K562 (cell line): Measurements from ENCODE around the gene ZCCHC14. TPM values are rescaled to one million over a fixed set of nuclear protein-coding genes. Genes with fewer than 3 reads are reported as not detected.
A peak's percentile ranks its signal among the peaks of the same experiment; 100 is the strongest.

Source experiments
- CXXC5 ChIP-seq: fragments of 250-450 bp; sonication (Bioruptor Pico); IDR thresholded peaks from 2 replicates; pipeline ENCODE4 v1.8.0; 2022; ENCODE audit warnings: inconsistent platforms, mild to moderate bottlenecking, moderate library complexity
- ESRRA ChIP-seq: fragments of 450-650 bp; IDR thresholded peaks from 2 replicates; pipeline ENCODE4 v1.6.1; 2014; ENCODE audit warnings: low read depth, mild to moderate bottlenecking, moderate library complexity, borderline replicate concordance
- IRF2 ChIP-seq: sonication (generic); formaldehyde crosslinking; IDR thresholded peaks from 2 replicates; pipeline ENCODE4 v1.8.1; 2022; ENCODE audit warnings: mild to moderate bottlenecking, missing genetic modification reagents
- JUND ChIP-seq, 2 experiments: IDR thresholded peaks; 2 replicates in 1 of 2; 3 replicates in 1 of 2; pipeline ENCODE4 v1.6.1; 2011; ENCODE audit warnings: borderline replicate concordance in 2 of 2, low read depth in 2 of 2, low read length in 2 of 2, improper control_type of control experiment in 1 of 2, missing biosample characterization in 1 of 2, missing genetic modification characterization in 1 of 2, missing genetic modification reagents in 1 of 2
- KAT2B ChIP-seq: IDR thresholded peaks from one replicate; pipeline ENCODE4 v1.6.1; 2012; ENCODE audit warnings: low read depth, mild to moderate bottlenecking, control low read depth, inconsistent platforms, low read length, moderate library complexity
- KHSRP ChIP-seq: fragments of 450-650 bp; IDR thresholded peaks from 2 replicates; pipeline ENCODE4 v1.6.1; 2017
- MEF2A ChIP-seq: IDR thresholded peaks from 2 replicates; pipeline ENCODE4 v1.6.1; 2011; ENCODE audit warnings: low read depth, mild to moderate bottlenecking, low read length, moderate library complexity; ENCODE audit not compliant: control insufficient read depth
- NBN ChIP-seq: fragments of 450-650 bp; IDR thresholded peaks from 2 replicates; pipeline ENCODE4 v1.6.1; 2016; ENCODE audit warnings: low read depth, mild to moderate bottlenecking
- NCOR1 ChIP-seq: fragments of 450-650 bp; IDR thresholded peaks from 2 replicates; pipeline ENCODE4 v1.6.1; 2016; ENCODE audit warnings: mild to moderate bottlenecking, moderate library complexity
- NFRKB ChIP-seq: fragments of 450-650 bp; IDR thresholded peaks from 2 replicates; pipeline ENCODE4 v1.6.1; 2016; ENCODE audit warnings: low read depth
- SMAD1 ChIP-seq: fragments of 150-350 bp; IDR thresholded peaks from 2 replicates; pipeline ENCODE4 v1.6.1; 2014; ENCODE audit warnings: low read length, low read depth; ENCODE audit not compliant: partially characterized antibody
- SMAD4 ChIP-seq: fragments of 250-450 bp; sonication (Bioruptor Pico); conservative IDR thresholded peaks from 2 replicates; pipeline ENCODE4 v1.8.0; 2021; ENCODE audit warnings: inconsistent platforms, mild to moderate bottlenecking, moderate library complexity
- SMARCE1 ChIP-seq: fragments of 450-650 bp; IDR thresholded peaks from 2 replicates; pipeline ENCODE4 v1.7.1; 2016; ENCODE audit warnings: mild to moderate bottlenecking
- STAT5A ChIP-seq: IDR thresholded peaks from 2 replicates; pipeline ENCODE4 v1.6.1; 2012; ENCODE audit warnings: low read length, inconsistent platforms, borderline replicate concordance
- TAF9B ChIP-seq: fragments of 450-650 bp; IDR thresholded peaks from 2 replicates; pipeline ENCODE4 v1.6.1; 2018; ENCODE audit warnings: mild to moderate bottlenecking; ENCODE audit not compliant: partially characterized antibody
- TGIF2 ChIP-seq: sonication (generic); formaldehyde crosslinking; IDR thresholded peaks from 2 replicates; pipeline ENCODE4 v1.8.1; 2022; ENCODE audit warnings: mild to moderate bottlenecking, missing genetic modification reagents, moderate library complexity
- ZNF121 ChIP-seq: sonication (generic); formaldehyde crosslinking; conservative IDR thresholded peaks from 2 replicates; pipeline ENCODE4 v1.8.0; 2022; ENCODE audit warnings: missing genetic modification reagents
- ZNF197 ChIP-seq: fragments of 200-800 bp; sonication (Bioruptor generic); IDR thresholded peaks from 2 replicates; pipeline ENCODE4 v1.6.1; 2016; ENCODE audit warnings: low read depth, missing genetic modification characterization, missing compliant biosample characterization
- ZNF316 ChIP-seq: fragments of 450-650 bp; IDR thresholded peaks from 2 replicates; pipeline ENCODE4 v1.6.1; 2016
- ZNF644 ChIP-seq: fragments of 200-800 bp; sonication (Bioruptor generic); IDR thresholded peaks from 2 replicates; pipeline ENCODE4 v1.6.1; 2016; ENCODE audit warnings: low read depth, missing genetic modification characterization, missing compliant biosample characterization
- ZNF696 ChIP-seq: fragments of 250-450 bp; sonication (Bioruptor Pico); conservative IDR thresholded peaks from 2 replicates; pipeline ENCODE4 v1.4.0; 2020; ENCODE audit warnings: mild to moderate bottlenecking, moderate library complexity
- ZSCAN29 ChIP-seq: fragments of 450-650 bp; IDR thresholded peaks from 2 replicates; pipeline ENCODE4 v1.6.1; 2017
- polyA plus RNA-seq, 8 experiments: library from polyadenylated mRNA; depleted of rRNA in 4 of 8; stranded (reverse) in 5 of 8; unstranded in 3 of 8; fragments of >200 nt; fragmentation: Nextera tagmentation in 2 of 8; fragmentation: Illumina TruSeq in 1 of 8; extraction: Ambion mirVana in 2 of 8; extraction: Trizol in 1 of 8; gene quantifications; 2 replicates each; pipeline versions ENCODE4 v1.2.1 to v1.2.3, GENCODE V29; 2011 to 2014; ENCODE audit warnings: inconsistent platforms in 1 of 8, missing spikeins in 1 of 8
- total RNA-seq, 7 experiments: library from RNA; depleted of rRNA in 6 of 7; stranded (reverse); fragments of >200 nt in 6 of 7; fragmentation: Illumina TruSeq in 2 of 7; extraction: Trizol in 2 of 7; gene quantifications; 2 replicates each; pipeline versions ENCODE4 v1.2.1 to v1.2.3, GENCODE V29; 2011 to 2021; ENCODE audit warnings: low replicate concordance in 1 of 7
- TF ChIP-seq, protein P1 (sequence below): fragments of 450-650 bp; IDR thresholded peaks from 2 replicates; pipeline ENCODE4 v1.7.1; 2018; ENCODE audit warnings: mild to moderate bottlenecking, low read depth; ENCODE audit not compliant: partially characterized antibody
- TF ChIP-seq, protein P2 (sequence below): fragments of 450-650 bp; IDR thresholded peaks from 2 replicates; pipeline ENCODE4 v1.6.1; 2017; ENCODE audit warnings: antibody characterized with exemption, mild to moderate bottlenecking

The ZCCHC14 gene
- total and polyA plus RNA-seq, 9 of the 15 experiments (the other 6 are each of a cell fraction or from before 2014, with no cell fraction given) = 1.5 to 12.4 (median 2.9) TPM

DNA sequence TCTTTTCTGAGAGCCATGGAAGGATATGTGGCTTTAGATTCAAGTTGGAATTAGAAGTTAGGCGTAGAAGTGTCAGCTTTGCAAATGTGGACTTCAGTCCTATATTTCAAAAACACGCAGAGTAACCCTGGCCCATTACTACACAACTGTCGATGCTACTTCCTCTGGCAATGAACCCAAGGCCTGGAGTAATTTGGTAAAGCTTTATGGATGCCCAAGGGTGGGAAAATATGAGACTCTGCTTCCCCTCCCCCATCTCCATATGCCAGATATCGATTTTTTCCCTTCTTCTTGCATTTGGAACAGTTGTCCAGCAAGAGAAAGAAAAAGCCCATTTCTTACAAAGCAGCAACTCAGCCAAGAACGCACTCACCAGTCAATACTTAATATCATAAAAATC lies 103.6 kb downstream of the ZCCHC14 start (continued):
- TF ChIP-seq ZNF644 (tag) = no peak
- no peak for TF ChIP-seq SMAD1
- TF ChIP-seq, protein P1, sequence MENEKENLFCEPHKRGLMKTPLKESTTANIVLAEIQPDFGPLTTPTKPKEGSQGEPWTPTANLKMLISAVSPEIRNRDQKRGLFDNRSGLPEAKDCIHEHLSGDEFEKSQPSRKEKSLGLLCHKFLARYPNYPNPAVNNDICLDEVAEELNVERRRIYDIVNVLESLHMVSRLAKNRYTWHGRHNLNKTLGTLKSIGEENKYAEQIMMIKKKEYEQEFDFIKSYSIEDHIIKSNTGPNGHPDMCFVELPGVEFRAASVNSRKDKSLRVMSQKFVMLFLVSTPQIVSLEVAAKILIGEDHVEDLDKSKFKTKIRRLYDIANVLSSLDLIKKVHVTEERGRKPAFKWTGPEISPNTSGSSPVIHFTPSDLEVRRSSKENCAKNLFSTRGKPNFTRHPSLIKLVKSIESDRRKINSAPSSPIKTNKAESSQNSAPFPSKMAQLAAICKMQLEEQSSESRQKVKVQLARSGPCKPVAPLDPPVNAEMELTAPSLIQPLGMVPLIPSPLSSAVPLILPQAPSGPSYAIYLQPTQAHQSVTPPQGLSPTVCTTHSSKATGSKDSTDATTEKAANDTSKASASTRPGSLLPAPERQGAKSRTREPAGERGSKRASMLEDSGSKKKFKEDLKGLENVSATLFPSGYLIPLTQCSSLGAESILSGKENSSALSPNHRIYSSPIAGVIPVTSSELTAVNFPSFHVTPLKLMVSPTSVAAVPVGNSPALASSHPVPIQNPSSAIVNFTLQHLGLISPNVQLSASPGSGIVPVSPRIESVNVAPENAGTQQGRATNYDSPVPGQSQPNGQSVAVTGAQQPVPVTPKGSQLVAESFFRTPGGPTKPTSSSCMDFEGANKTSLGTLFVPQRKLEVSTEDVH = no peak
- TF ChIP-seq ZNF121 = no peak
- TF ChIP-seq SMARCE1 = no peak
- peak; percentile 69; the same call in 1 of the 2 replicates for TF ChIP-seq NFRKB
- TF ChIP-seq NBN = no peak
- TF ChIP-seq NCOR1 = no peak
- TF ChIP-seq CXXC5 (CRISPR knock-in tag) = peak; percentile 32; the same call in 1 of the 2 replicates
- TF ChIP-seq TGIF2 (CRISPR knock-in tag) = no peak
- TF ChIP-seq ZNF197 (CRISPR knock-in tag) = no peak
- no peak for TF ChIP-seq MEF2A
- TF ChIP-seq IRF2 (CRISPR knock-in tag) = no peak
- TF ChIP-seq, protein P2, sequence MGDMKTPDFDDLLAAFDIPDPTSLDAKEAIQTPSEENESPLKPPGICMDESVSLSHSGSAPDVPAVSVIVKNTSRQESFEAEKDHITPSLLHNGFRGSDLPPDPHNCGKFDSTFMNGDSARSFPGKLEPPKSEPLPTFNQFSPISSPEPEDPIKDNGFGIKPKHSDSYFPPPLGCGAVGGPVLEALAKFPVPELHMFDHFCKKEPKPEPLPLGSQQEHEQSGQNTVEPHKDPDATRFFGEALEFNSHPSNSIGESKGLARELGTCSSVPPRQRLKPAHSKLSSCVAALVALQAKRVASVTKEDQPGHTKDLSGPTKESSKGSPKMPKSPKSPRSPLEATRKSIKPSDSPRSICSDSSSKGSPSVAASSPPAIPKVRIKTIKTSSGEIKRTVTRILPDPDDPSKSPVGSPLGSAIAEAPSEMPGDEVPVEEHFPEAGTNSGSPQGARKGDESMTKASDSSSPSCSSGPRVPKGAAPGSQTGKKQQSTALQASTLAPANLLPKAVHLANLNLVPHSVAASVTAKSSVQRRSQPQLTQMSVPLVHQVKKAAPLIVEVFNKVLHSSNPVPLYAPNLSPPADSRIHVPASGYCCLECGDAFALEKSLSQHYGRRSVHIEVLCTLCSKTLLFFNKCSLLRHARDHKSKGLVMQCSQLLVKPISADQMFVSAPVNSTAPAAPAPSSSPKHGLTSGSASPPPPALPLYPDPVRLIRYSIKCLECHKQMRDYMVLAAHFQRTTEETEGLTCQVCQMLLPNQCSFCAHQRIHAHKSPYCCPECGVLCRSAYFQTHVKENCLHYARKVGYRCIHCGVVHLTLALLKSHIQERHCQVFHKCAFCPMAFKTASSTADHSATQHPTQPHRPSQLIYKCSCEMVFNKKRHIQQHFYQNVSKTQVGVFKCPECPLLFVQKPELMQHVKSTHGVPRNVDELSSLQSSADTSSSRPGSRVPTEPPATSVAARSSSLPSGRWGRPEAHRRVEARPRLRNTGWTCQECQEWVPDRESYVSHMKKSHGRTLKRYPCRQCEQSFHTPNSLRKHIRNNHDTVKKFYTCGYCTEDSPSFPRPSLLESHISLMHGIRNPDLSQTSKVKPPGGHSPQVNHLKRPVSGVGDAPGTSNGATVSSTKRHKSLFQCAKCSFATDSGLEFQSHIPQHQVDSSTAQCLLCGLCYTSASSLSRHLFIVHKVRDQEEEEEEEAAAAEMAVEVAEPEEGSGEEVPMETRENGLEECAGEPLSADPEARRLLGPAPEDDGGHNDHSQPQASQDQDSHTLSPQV = peak; percentile 75
- TF ChIP-seq TAF9B = no peak
- TF ChIP-seq STAT5A = no peak
- no peak for TF ChIP-seq ZSCAN29
- no peak for TF ChIP-seq ZNF316
- TF ChIP-seq KHSRP = no peak
- peak; percentile 38; the same call in 1 of the 2 replicates for TF ChIP-seq SMAD4 (CRISPR knock-in tag)
- TF ChIP-seq ZNF696 = no peak
- no peak for TF ChIP-seq ESRRA
- no peak for TF ChIP-seq KAT2B
- no peak for TF ChIP-seq JUND (IDR thresholded peaks at IDR 0.05; ENCODE audit: borderline replicate concordance, low read depth, low read length)
- no peak for TF ChIP-seq JUND (tag; IDR thresholded peaks at IDR 0.05; ENCODE audit: borderline replicate concordance, low read depth, low read length)
